HG02943 (cell line): ENCODE results near the gene RHOB.
"Not testable (repeated sequence)": the region's sequence is repeated elsewhere in the genome, so short reads cannot be mapped to it uniquely, and the experiment has no call there.

Source experiments
- ATAC-seq: cut with Tn5 transposase; IDR thresholded peaks from one replicate; pipeline ENCODE4 v1.9.1; 2021; ENCODE audit warnings: mild to moderate bottlenecking, low read depth, moderate library complexity; ENCODE audit not compliant: unreplicated experiment

Gene RHOB

GRCh38 chr2:20451761-20452499 lies 5.1 kb downstream of the RHOB start:
- no peak for ATAC-seq

GRCh38 chr2:20452551-20452950 lies 5.7 kb downstream of the RHOB start:
- ATAC-seq: no peak

GRCh38 chr2:20453087-20453486 lies 6.2 kb downstream of the RHOB start:
- ATAC-seq: no peak

GRCh38 chr2:20454036-20454981 lies 7.4 kb downstream of the RHOB start:
- no peak for ATAC-seq

- ATAC-seq: no peak
Measured at GRCh38 chr2:20455076-20455587, 8.3 kb downstream of the RHOB start.

- no peak for ATAC-seq
Measured at GRCh38 chr2:20456116-20456571, 9.3 kb downstream of the RHOB start.

GRCh38 chr2:20456636-20457426 lies 10.0 kb downstream of the RHOB start:
- ATAC-seq: no peak

GRCh38 chr2:20457661-20458630 lies 11.1 kb downstream of the RHOB start:
- ATAC-seq: no peak

- ATAC-seq: not testable (repeated sequence)
Measured at GRCh38 chr2:20458737-20459484, 12.0 kb downstream of the RHOB start.

GRCh38 chr2:20465716-20466394 lies 19.0 kb downstream of the RHOB start:
- no peak for ATAC-seq

GRCh38 chr2:20467789-20468548 lies 21.1 kb downstream of the RHOB start:
- ATAC-seq: no peak

GRCh38 chr2:20468549-20469500 lies 22.0 kb downstream of the RHOB start:
- no peak for ATAC-seq

GRCh38 chr2:20469595-20469994 lies 22.7 kb downstream of the RHOB start:
- ATAC-seq: no peak

GRCh38 chr2:20470211-20470610 lies 23.3 kb downstream of the RHOB start:
- ATAC-seq: no peak

GRCh38 chr2:20471148-20471547 lies 24.3 kb downstream of the RHOB start:
- ATAC-seq: no peak

GRCh38 chr2:20471902-20472559 lies 25.2 kb downstream of the RHOB start:
- no peak for ATAC-seq
